ENCODE data around the gene MYLK4. TPM values are rescaled to one million over a fixed set of nuclear protein-coding genes. Genes with fewer than 3 reads are reported as not detected.

The MYLK4 gene
- total and polyA plus RNA-seq, 2 of the 13 experiments (the other 11 are each of a cell fraction or from before 2014, with no cell fraction given) = 0.26 to 0.29 TPM

- TF ChIP-seq ZNF383 (CRISPR knock-in tag; IDR thresholded peaks at IDR 0.05; ENCODE audit: borderline replicate concordance) (no peak), ZNF138 (CRISPR knock-in tag; IDR thresholded peaks at IDR 0.05; ENCODE audit: low read depth) (no peak), AHDC1 (CRISPR knock-in tag; IDR thresholded peaks at IDR 0.05; ENCODE audit: borderline replicate concordance) (no peak), CREB3 (CRISPR knock-in tag; IDR thresholded peaks at IDR 0.05) (no peak), FOXA1 (IDR thresholded peaks at IDR 0.05) (no peak), FOXA1 (CRISPR knock-in tag; IDR thresholded peaks at IDR 0.05) (no peak), ZNF234 (CRISPR knock-in tag; conservative IDR thresholded peaks at IDR 0.05) (no peak), BORCS8-MEF2B (CRISPR knock-in tag; IDR thresholded peaks at IDR 0.05) (no peak), JUN (CRISPR knock-in tag; IDR thresholded peaks at IDR 0.05) (no peak), SMARCE1 (IDR thresholded peaks at IDR 0.05; ENCODE audit: borderline replicate concordance) (no peak), LCORL (IDR thresholded peaks at IDR 0.05) (no peak), LCORL (CRISPR knock-in tag; IDR thresholded peaks at IDR 0.05) (no peak), PRDM4 (CRISPR knock-in tag; IDR thresholded peaks at IDR 0.05; ENCODE audit: borderline replicate concordance) (no peak), MAFK (conservative IDR thresholded peaks at IDR 0.05 in 1 of 2, IDR thresholded peaks at IDR 0.05 in 1 of 2; ENCODE audit: low read length in 2 of 2) (no peak), MYPOP (CRISPR knock-in tag; IDR thresholded peaks at IDR 0.05) (no peak), KLF9 (CRISPR knock-in tag; IDR thresholded peaks at IDR 0.05; ENCODE audit: low read depth) (0 out of 2 replicates have a peak, but pooled peaks have one; percentile 25), ZNF841 (CRISPR knock-in tag; IDR thresholded peaks at IDR 0.05; ENCODE audit: borderline replicate concordance) (no peak), CBX1 (IDR thresholded peaks at IDR 0.05; ENCODE audit: low read depth) (no peak), ZBTB37 (CRISPR knock-in tag; IDR thresholded peaks at IDR 0.05) (no peak), HOXA7 (CRISPR knock-in tag; IDR thresholded peaks at IDR 0.05) (no peak)
These were observed 12.2 kb downstream of the MYLK4 start (continued) for GRCh38 chr6:2738373-2738979.

All from HepG2 (cell line).